HEK293 (cell line): ENCODE results near the gene FAM210A.

Experiments used
- CTCF ChIA-PET: fragments of 350-600 bp; formaldehyde crosslinking; extraction: SDS; loops from one replicate; lab custom pipeline; 2021; ENCODE audit warnings: antibody characterized with exemption; lab: Yijun Ruan, JAX
- POLR2A ChIA-PET: fragments of 300-600 bp; formaldehyde crosslinking; extraction: SDS; loops from one replicate; lab custom pipeline; 2020; ENCODE audit warnings: antibody characterized with exemption, inconsistent platforms; lab: Yijun Ruan, JAX
- H3K27ac ChIP-seq: fragments of 200-500 bp; sonication (Bioruptor generic); 2 replicates; pipeline ENCODE4 v1.5.1; 2014; ENCODE audit warnings: low read depth, low read length, control low read depth, inconsistent platforms; ENCODE audit errors: extremely low read depth
- H3K36me3 ChIP-seq, 2 experiments: fragments of 200-500 bp in 1 of 2; sonication (Bioruptor generic) in 1 of 2; 1 replicate in 1 of 2; 2 replicates in 1 of 2; pipeline ENCODE4 v1.5.1; 2014 to 2017; ENCODE audit warnings: inconsistent platforms in 2 of 2, low read length in 2 of 2; ENCODE audit not compliant: control insufficient read depth in 2 of 2, insufficient read depth in 1 of 2
- H3K4me1 ChIP-seq: fragments of 200-500 bp; sonication (Bioruptor generic); 2 replicates; pipeline ENCODE4 v1.5.1; 2014; ENCODE audit warnings: mild to moderate bottlenecking, low read length, inconsistent platforms; ENCODE audit not compliant: control insufficient read depth, insufficient read depth
- H3K4me3 ChIP-seq: 2 replicates; pipeline ENCODE4 v1.5.1; 2011; ENCODE audit warnings: low read depth, mild to moderate bottlenecking, control low read depth, low read length, moderate library complexity
- H3K9me3 ChIP-seq: fragments of 200-500 bp; sonication (Bioruptor generic); 2 replicates; pipeline ENCODE4 v1.5.1; 2014; ENCODE audit warnings: low read depth, low read length, inconsistent platforms; ENCODE audit not compliant: control insufficient read depth, insufficient read depth
- BCL11A ChIP-seq: fragments of 450-650 bp; formaldehyde crosslinking; IDR thresholded peaks from 2 replicates; pipeline ENCODE4 v1.5.1; 2016; ENCODE audit warnings: low read depth, missing biosample characterization, missing genetic modification characterization
- PRDM1 ChIP-seq: fragments of 450-650 bp; formaldehyde crosslinking; IDR thresholded peaks from 2 replicates; pipeline ENCODE4; 2016; ENCODE audit warnings: missing biosample characterization, missing genetic modification characterization
- REPIN1 ChIP-seq: fragments of 450-650 bp; formaldehyde crosslinking; IDR thresholded peaks from 2 replicates; pipeline ENCODE4 v1.5.1; 2017; ENCODE audit warnings: missing biosample characterization, missing genetic modification characterization, low read depth
- SALL2 ChIP-seq: fragments of 450-650 bp; formaldehyde crosslinking; IDR thresholded peaks from 2 replicates; pipeline ENCODE4 v1.5.0; 2017; ENCODE audit warnings: missing biosample characterization, mild to moderate bottlenecking, missing genetic modification characterization, borderline replicate concordance
- ZBTB48 ChIP-seq: fragments of 450-650 bp; formaldehyde crosslinking; IDR thresholded peaks from 2 replicates; pipeline ENCODE4 v1.5.1; 2016; ENCODE audit warnings: missing biosample characterization, missing genetic modification characterization
- ZIC2 ChIP-seq: fragments of 450-650 bp; formaldehyde crosslinking; IDR thresholded peaks from 2 replicates; pipeline ENCODE4 v1.5.1; 2016; ENCODE audit warnings: missing biosample characterization, missing genetic modification characterization
- ZNF138 ChIP-seq: fragments of 450-650 bp; formaldehyde crosslinking; IDR thresholded peaks from 2 replicates; pipeline ENCODE4 v1.5.1; 2016; ENCODE audit warnings: missing biosample characterization, missing genetic modification characterization, borderline replicate concordance
- ZNF157 ChIP-seq: fragments of 450-650 bp; formaldehyde crosslinking; IDR thresholded peaks from 2 replicates; pipeline ENCODE4 v1.5.1; 2016; ENCODE audit warnings: missing biosample characterization, missing genetic modification characterization
- ZNF23 ChIP-seq: fragments of 450-650 bp; formaldehyde crosslinking; IDR thresholded peaks from 2 replicates; pipeline ENCODE4 v1.5.1; 2016; ENCODE audit warnings: missing biosample characterization, missing genetic modification characterization, borderline replicate concordance
- ZNF302 ChIP-seq: fragments of 450-650 bp; formaldehyde crosslinking; IDR thresholded peaks from 2 replicates; pipeline ENCODE4 v1.5.1; 2016; ENCODE audit warnings: missing biosample characterization, missing genetic modification characterization, low read depth
- ZNF391 ChIP-seq: fragments of 450-650 bp; formaldehyde crosslinking; IDR thresholded peaks from 2 replicates; pipeline ENCODE4 v1.5.1; 2016; ENCODE audit warnings: low read depth, missing biosample characterization, missing genetic modification characterization, borderline replicate concordance
- ZNF423 ChIP-seq: fragments of 450-650 bp; formaldehyde crosslinking; IDR thresholded peaks from 2 replicates; pipeline ENCODE4 v1.5.1; 2016; ENCODE audit warnings: missing biosample characterization, missing genetic modification characterization
- ZNF501 ChIP-seq: fragments of 450-650 bp; formaldehyde crosslinking; IDR thresholded peaks from 2 replicates; pipeline ENCODE4 v1.5.1; 2016; ENCODE audit warnings: missing biosample characterization, missing genetic modification characterization
- ZNF514 ChIP-seq: fragments of 450-650 bp; formaldehyde crosslinking; IDR thresholded peaks from 2 replicates; pipeline ENCODE4 v1.5.1; 2016; ENCODE audit warnings: missing biosample characterization, missing genetic modification characterization
- ZNF549 ChIP-seq: fragments of 450-650 bp; IDR thresholded peaks from 2 replicates; pipeline ENCODE4 v1.5.1; 2018; ENCODE audit warnings: missing biosample characterization, missing genetic modification characterization, mild to moderate bottlenecking, inconsistent platforms, moderate library complexity
- ZNF561 ChIP-seq: fragments of 450-650 bp; IDR thresholded peaks from 2 replicates; pipeline ENCODE4 v1.5.1; 2018; ENCODE audit warnings: missing biosample characterization, missing genetic modification characterization, borderline replicate concordance
- ZNF624 ChIP-seq: fragments of 450-650 bp; formaldehyde crosslinking; IDR thresholded peaks from 2 replicates; pipeline ENCODE4 v1.5.1; 2017; ENCODE audit warnings: missing biosample characterization, missing genetic modification characterization
- ZNF701 ChIP-seq: fragments of 450-650 bp; formaldehyde crosslinking; IDR thresholded peaks from 2 replicates; pipeline ENCODE4 v1.5.1; 2016; ENCODE audit warnings: missing biosample characterization, missing genetic modification characterization
- TF ChIP-seq, protein P1 (sequence below): fragments of 450-650 bp; formaldehyde crosslinking; IDR thresholded peaks from 2 replicates; pipeline ENCODE4 v1.5.1; 2016; ENCODE audit warnings: missing biosample characterization, missing genetic modification characterization
- TF ChIP-seq, protein P2 (sequence below): fragments of 450-650 bp; formaldehyde crosslinking; IDR thresholded peaks from 2 replicates; pipeline ENCODE4 v1.5.1; 2016; ENCODE audit warnings: missing biosample characterization, missing genetic modification characterization
- TF ChIP-seq, protein P3 (sequence below): fragments of 450-650 bp; formaldehyde crosslinking; IDR thresholded peaks from 2 replicates; pipeline ENCODE4 v1.5.1; 2016; ENCODE audit warnings: missing biosample characterization, missing genetic modification characterization, borderline replicate concordance

Gene FAM210A

DNA sequence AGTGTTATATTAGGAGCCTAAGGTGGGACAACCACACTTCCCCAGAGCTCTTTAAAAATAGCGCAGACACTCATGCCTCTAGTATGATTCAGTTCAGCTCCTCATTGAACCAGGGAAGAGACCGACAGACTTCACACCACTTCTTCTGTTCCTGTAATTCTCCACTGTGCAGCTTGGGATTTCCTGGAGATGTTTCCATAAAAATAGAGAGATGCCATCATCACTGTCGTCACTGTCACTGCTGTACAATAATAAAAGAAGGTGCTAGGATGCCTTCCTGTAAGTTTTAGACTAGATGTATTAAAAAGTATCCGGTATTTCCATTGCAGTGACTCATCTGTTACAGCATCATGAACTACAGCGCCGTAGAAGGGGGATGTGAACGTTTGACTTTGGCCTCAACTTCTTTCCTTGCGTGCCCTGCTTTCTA lies 110.9 kb downstream of the FAM210A start (continued):
- TF ChIP-seq ZNF701 (tag by site-specific recombination) = no peak
- TF ChIP-seq REPIN1 (tag by site-specific recombination) = no peak
- no peak for TF ChIP-seq PRDM1 (tag by site-specific recombination)
- TF ChIP-seq ZNF549 (tag by site-specific recombination) = no peak
- TF ChIP-seq ZNF501 (tag by site-specific recombination) = no peak
- no peak for TF ChIP-seq ZBTB48 (tag by site-specific recombination)

DNA sequence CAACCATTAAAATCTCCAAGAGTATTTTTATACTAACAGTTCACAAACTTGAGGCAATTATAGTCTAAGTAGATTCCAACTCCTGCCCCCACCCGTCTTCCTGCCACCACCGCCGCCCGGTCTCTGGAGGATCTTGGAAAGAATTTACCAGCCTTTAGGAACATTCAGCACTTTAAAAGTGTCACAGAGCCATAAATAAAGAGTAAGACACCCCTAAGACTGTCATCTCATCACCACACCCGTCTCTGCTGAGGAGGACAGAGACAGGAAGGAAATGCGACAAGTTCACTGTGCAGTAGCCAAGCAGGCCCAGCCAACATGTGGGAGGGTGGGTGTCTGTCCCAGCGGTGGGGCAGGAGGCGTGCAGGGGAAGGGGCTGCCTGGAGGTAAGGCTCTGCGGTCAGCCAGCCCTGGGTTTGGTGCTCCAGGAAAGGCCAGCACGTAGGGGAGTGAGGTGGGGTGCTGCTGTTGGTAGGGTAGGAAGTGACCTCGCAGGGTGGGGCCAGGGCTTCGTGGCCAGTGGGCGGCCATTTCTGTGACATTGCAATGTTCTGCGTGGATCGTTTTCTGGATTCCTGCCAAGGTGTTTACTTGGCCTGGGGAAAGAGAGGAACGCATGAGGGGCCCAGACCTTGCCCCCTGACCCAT lies 111.6 kb downstream of the FAM210A start:
- POLR2A ChIA-PET = no interaction called here
- no peaks in the 10 kb centered on the region for H3K9me3 ChIP-seq
- TF ChIP-seq ZNF391 (tag by site-specific recombination) (no peak), ZNF514 (no peak), ZIC2 (tag by site-specific recombination) (no peak), ZNF157 (tag by site-specific recombination) (no peak), ZNF23 (tag by site-specific recombination) (no peak), SALL2 (tag by site-specific recombination) (no peak), ZNF138 (tag by site-specific recombination) (no peak), ZNF423 (tag by site-specific recombination) (no peak), BCL11A (tag by site-specific recombination) (no peak), ZNF561 (tag by site-specific recombination) (no peak), ZNF302 (no peak), ZNF624 (tag by site-specific recombination) (no peak)
- TF ChIP-seq, protein P1, sequence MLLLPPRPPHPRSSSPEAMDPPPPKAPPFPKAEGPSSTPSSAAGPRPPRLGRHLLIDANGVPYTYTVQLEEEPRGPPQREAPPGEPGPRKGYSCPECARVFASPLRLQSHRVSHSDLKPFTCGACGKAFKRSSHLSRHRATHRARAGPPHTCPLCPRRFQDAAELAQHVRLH (tag by site-specific recombination) = no peak
- TF ChIP-seq, protein P2, sequence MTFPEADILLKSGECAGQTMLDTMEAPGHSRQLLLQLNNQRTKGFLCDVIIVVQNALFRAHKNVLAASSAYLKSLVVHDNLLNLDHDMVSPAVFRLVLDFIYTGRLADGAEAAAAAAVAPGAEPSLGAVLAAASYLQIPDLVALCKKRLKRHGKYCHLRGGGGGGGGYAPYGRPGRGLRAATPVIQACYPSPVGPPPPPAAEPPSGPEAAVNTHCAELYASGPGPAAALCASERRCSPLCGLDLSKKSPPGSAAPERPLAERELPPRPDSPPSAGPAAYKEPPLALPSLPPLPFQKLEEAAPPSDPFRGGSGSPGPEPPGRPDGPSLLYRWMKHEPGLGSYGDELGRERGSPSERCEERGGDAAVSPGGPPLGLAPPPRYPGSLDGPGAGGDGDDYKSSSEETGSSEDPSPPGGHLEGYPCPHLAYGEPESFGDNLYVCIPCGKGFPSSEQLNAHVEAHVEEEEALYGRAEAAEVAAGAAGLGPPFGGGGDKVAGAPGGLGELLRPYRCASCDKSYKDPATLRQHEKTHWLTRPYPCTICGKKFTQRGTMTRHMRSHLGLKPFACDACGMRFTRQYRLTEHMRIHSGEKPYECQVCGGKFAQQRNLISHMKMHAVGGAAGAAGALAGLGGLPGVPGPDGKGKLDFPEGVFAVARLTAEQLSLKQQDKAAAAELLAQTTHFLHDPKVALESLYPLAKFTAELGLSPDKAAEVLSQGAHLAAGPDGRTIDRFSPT (tag by site-specific recombination) = no peak
- TF ChIP-seq, protein P3, sequence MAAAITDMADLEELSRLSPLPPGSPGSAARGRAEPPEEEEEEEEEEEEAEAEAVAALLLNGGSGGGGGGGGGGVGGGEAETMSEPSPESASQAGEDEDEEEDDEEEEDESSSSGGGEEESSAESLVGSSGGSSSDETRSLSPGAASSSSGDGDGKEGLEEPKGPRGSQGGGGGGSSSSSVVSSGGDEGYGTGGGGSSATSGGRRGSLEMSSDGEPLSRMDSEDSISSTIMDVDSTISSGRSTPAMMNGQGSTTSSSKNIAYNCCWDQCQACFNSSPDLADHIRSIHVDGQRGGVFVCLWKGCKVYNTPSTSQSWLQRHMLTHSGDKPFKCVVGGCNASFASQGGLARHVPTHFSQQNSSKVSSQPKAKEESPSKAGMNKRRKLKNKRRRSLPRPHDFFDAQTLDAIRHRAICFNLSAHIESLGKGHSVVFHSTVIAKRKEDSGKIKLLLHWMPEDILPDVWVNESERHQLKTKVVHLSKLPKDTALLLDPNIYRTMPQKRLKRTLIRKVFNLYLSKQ (tag by site-specific recombination) = no peak
- H3K4me3 ChIP-seq = no peak overlapping the region
- CTCF ChIA-PET = interaction anchor here (2.0 kb wide), 1 partner anchor 57 kb away, joined by 5 read pairs; no protein-coding TSS in a partner anchor
- no peaks in the 10 kb centered on the region for H3K36me3 ChIP-seq
- H3K27ac ChIP-seq = no peak overlapping the region
- no peaks in the 10 kb centered on the region for H3K4me1 ChIP-seq
